Measurements from ENCODE around the gene NAGS.
A peak's percentile ranks its signal among the peaks of the same experiment; 100 is the strongest.

The NAGS gene

GRCh38 chr17:43978078-43978477 is 26.3 kb upstream of the NAGS start:
- TF ChIP-seq CTCF (IDR thresholded peaks at IDR 0.05; ENCODE audit: low read depth, low read length): no peak
- no peak for DNase-seq (ENCODE audit: extremely low read depth, low read depth)

GRCh38 chr17:43979011-43979410 is 25.4 kb upstream of the NAGS start:
- DNase-seq (ENCODE audit: extremely low read depth, low read depth): peak; percentile 20
- TF ChIP-seq CTCF (IDR thresholded peaks at IDR 0.05; ENCODE audit: low read depth, low read length): no peak

GRCh38 chr17:43979671-43980070 is 24.8 kb upstream of the NAGS start:
- no peak for DNase-seq (ENCODE audit: extremely low read depth, low read depth)
- TF ChIP-seq CTCF (IDR thresholded peaks at IDR 0.05; ENCODE audit: low read depth, low read length): no peak

- TF ChIP-seq CTCF (IDR thresholded peaks at IDR 0.05; ENCODE audit: low read depth, low read length): no peak
- no peak for DNase-seq (ENCODE audit: extremely low read depth, low read depth)
These were observed 22.3 kb upstream of the NAGS start for GRCh38 chr17:43982171-43982570.

- DNase-seq (ENCODE audit: extremely low read depth, low read depth): no peak
- TF ChIP-seq CTCF (IDR thresholded peaks at IDR 0.05; ENCODE audit: low read depth, low read length): no peak
These were observed 21.3 kb upstream of the NAGS start for GRCh38 chr17:43983196-43983514.

GRCh38 chr17:43983515-43984411 is 20.7 kb upstream of the NAGS start:
- DNase-seq (ENCODE audit: extremely low read depth, low read depth): no peak
- TF ChIP-seq CTCF (IDR thresholded peaks at IDR 0.05; ENCODE audit: low read depth, low read length): peak; percentile 19

- DNase-seq (ENCODE audit: extremely low read depth, low read depth): no peak
- no peak for TF ChIP-seq CTCF (IDR thresholded peaks at IDR 0.05; ENCODE audit: low read depth, low read length)
These were observed 19.9 kb upstream of the NAGS start for GRCh38 chr17:43984521-43984920.
